Stimulated activated naive CD8-positive, alpha-beta T cell treated with anti-CD3 and anti-CD28 coated beads, Interleukin-15, Interleukin-2, amounts not matched to agents 100 ng/mL and 50 ng/mL, for 24 hours (primary cell): Measurements from ENCODE around the gene RESP18.
"Not testable (repeated sequence)": the region's sequence is repeated elsewhere in the genome, so short reads cannot be mapped to it uniquely, and the experiment has no call there.

Source experiments
- H3K27ac Mint-ChIP-seq: one replicate; pipeline ENCODE4 v1.8.0; 2021; ENCODE audit warnings: mild to moderate bottlenecking, mixed read lengths
- H3K27me3 Mint-ChIP-seq: one replicate; pipeline ENCODE4 v1.8.0; 2021; ENCODE audit warnings: mixed read lengths
- H3K36me3 Mint-ChIP-seq: one replicate; pipeline ENCODE4 v1.8.0; 2021; ENCODE audit warnings: low read depth, mixed read lengths
- H3K4me1 Mint-ChIP-seq: one replicate; pipeline ENCODE4 v1.8.0; 2021; ENCODE audit warnings: low read depth, mixed read lengths
- H3K4me3 Mint-ChIP-seq: one replicate; pipeline ENCODE4 v1.8.0; 2021; ENCODE audit warnings: mild to moderate bottlenecking, mixed read lengths
- H3K9me3 Mint-ChIP-seq: one replicate; pipeline ENCODE4 v1.8.0; 2021; ENCODE audit warnings: mixed read lengths

Gene RESP18

GRCh38 chr2:219350215-219350614 is 17.7 kb upstream of the RESP18 start:
- no peaks in the 10 kb centered on the region for H3K4me1 Mint-ChIP-seq
- H3K4me3 Mint-ChIP-seq: no peak overlapping the region
- H3K27ac Mint-ChIP-seq: no peak overlapping the region
- no peaks in the 10 kb centered on the region for H3K9me3 Mint-ChIP-seq
- H3K27me3 Mint-ChIP-seq: peaks cover 42% of the 10 kb centered on the region
- no peaks in the 10 kb centered on the region for H3K36me3 Mint-ChIP-seq

- no peaks in the 10 kb centered on the region for H3K36me3 Mint-ChIP-seq
Measured at GRCh38 chr2:219344751-219345430, 12.3 kb upstream of the RESP18 start.

GRCh38 chr2:219335373-219335786 is 2.8 kb upstream of the RESP18 start:
- Mint-ChIP-seq H3K27ac (no peak overlapping the region), H3K4me1 (no peaks in the 10 kb centered on the region), H3K9me3 (no peaks in the 10 kb centered on the region), H3K36me3 (peaks cover 4% of the 10 kb centered on the region), H3K27me3 (peaks cover 79% of the 10 kb centered on the region), H3K4me3 (no peak overlapping the region)

More at GRCh38 chr2:219344751-219345430, 12.3 kb upstream of the RESP18 start:
- Mint-ChIP-seq H3K27ac (no peak overlapping the region), H3K4me1 (no peaks in the 10 kb centered on the region), H3K4me3 (no peak overlapping the region), H3K27me3 (peaks cover 34% of the 10 kb centered on the region), H3K9me3 (no peaks in the 10 kb centered on the region)

- Mint-ChIP-seq H3K36me3 (peaks cover 4% of the 10 kb centered on the region), H3K27me3 (peaks cover 80% of the 10 kb centered on the region), H3K9me3 (no peaks in the 10 kb centered on the region), H3K4me1 (no peaks in the 10 kb centered on the region), H3K27ac (no peak overlapping the region), H3K4me3 (no peak overlapping the region)
Measured at GRCh38 chr2:219334076-219334475, 1.5 kb upstream of the RESP18 start.

- H3K4me3 Mint-ChIP-seq: no peak overlapping the region
- H3K27me3 Mint-ChIP-seq: peaks cover 68% of the 10 kb centered on the region
- H3K9me3 Mint-ChIP-seq: no peaks in the 10 kb centered on the region
- H3K36me3 Mint-ChIP-seq: peaks cover 4% of the 10 kb centered on the region
- H3K4me1 Mint-ChIP-seq: no peaks in the 10 kb centered on the region
- no peak overlapping the region for H3K27ac Mint-ChIP-seq
Measured at GRCh38 chr2:219331560-219332213, 857 bp downstream of the RESP18 start.

- Mint-ChIP-seq H3K9me3 (no peaks in the 10 kb centered on the region), H3K27ac (no peak overlapping the region), H3K27me3 (peaks cover 40% of the 10 kb centered on the region), H3K4me3 (no peak overlapping the region), H3K4me1 (no peaks in the 10 kb centered on the region), H3K36me3 (peaks cover 4% of the 10 kb centered on the region)
Measured at GRCh38 chr2:219327719-219328118, 4.8 kb downstream of the RESP18 start.

- Mint-ChIP-seq H3K4me3 (no peak overlapping the region), H3K27ac (no peak overlapping the region), H3K4me1 (peaks cover 3% of the 10 kb centered on the region), H3K36me3 (no peaks in the 10 kb centered on the region), H3K27me3 (peaks cover 25% of the 10 kb centered on the region), H3K9me3 (no peaks in the 10 kb centered on the region)
Measured at GRCh38 chr2:219325657-219326315, 6.8 kb downstream of the RESP18 start.

- H3K4me1 Mint-ChIP-seq: peaks cover 4% of the 10 kb centered on the region
- no peaks in the 10 kb centered on the region for H3K36me3 Mint-ChIP-seq
- H3K27ac Mint-ChIP-seq: no peak overlapping the region
- H3K27me3 Mint-ChIP-seq: peaks cover 21% of the 10 kb centered on the region
- H3K4me3 Mint-ChIP-seq: no peak overlapping the region
- H3K9me3 Mint-ChIP-seq: no peaks in the 10 kb centered on the region
Measured at GRCh38 chr2:219325136-219325535, 7.4 kb downstream of the RESP18 start.

GRCh38 chr2:219323434-219323833 is 9.1 kb downstream of the RESP18 start:
- peaks cover 4% of the 10 kb centered on the region for H3K4me1 Mint-ChIP-seq
- peaks cover 11% of the 10 kb centered on the region for H3K27me3 Mint-ChIP-seq
- H3K27ac Mint-ChIP-seq: no peak overlapping the region
- H3K4me3 Mint-ChIP-seq: no peak overlapping the region
- no peaks in the 10 kb centered on the region for H3K36me3 Mint-ChIP-seq
- no peaks in the 10 kb centered on the region for H3K9me3 Mint-ChIP-seq

- Mint-ChIP-seq H3K36me3 (no peaks in the 10 kb centered on the region), H3K27ac (no peak overlapping the region), H3K4me1 (no peaks in the 10 kb centered on the region), H3K9me3 (no peaks in the 10 kb centered on the region), H3K4me3 (no peak overlapping the region), H3K27me3 (peaks cover 15% of the 10 kb centered on the region)
Measured at GRCh38 chr2:219314804-219315468, 17.6 kb downstream of the RESP18 start.

- H3K4me3 Mint-ChIP-seq, H3K9me3 Mint-ChIP-seq, H3K36me3 Mint-ChIP-seq, H3K4me1 Mint-ChIP-seq, H3K27ac Mint-ChIP-seq: not testable (repeated sequence)
- H3K27me3 Mint-ChIP-seq: peaks cover 30% of the 10 kb centered on the region
Measured at GRCh38 chr2:219312683-219313263, 19.8 kb downstream of the RESP18 start.

GRCh38 chr2:219309278-219309677 is 23.3 kb downstream of the RESP18 start, which contains the start of gene PTPRN:
Gene PTPRN (minus strand): TSS chr2:219309401. CDS start chr2:219309332, 69 bp downstream.
- H3K27ac Mint-ChIP-seq: no peak within 1 kb of the TSS
- H3K4me1 Mint-ChIP-seq: no peaks in the 10 kb centered on the region
- peaks cover 53% of the 10 kb centered on the region for H3K27me3 Mint-ChIP-seq
- H3K36me3 Mint-ChIP-seq: no peaks in the 10 kb centered on the region
- no peaks in the 10 kb centered on the region for H3K9me3 Mint-ChIP-seq
- H3K4me3 Mint-ChIP-seq: peak within 1 kb of the TSS; percentile 6

GRCh38 chr2:219308142-219309101 is 24.1 kb downstream of the RESP18 start:
- Mint-ChIP-seq H3K27me3 (peaks cover 56% of the 10 kb centered on the region), H3K4me1 (no peaks in the 10 kb centered on the region), H3K4me3 (peak overlapping the region; percentile 6), H3K36me3 (no peaks in the 10 kb centered on the region), H3K9me3 (no peaks in the 10 kb centered on the region), H3K27ac (no peak overlapping the region)

- Mint-ChIP-seq H3K27me3 (peaks cover 70% of the 10 kb centered on the region), H3K36me3 (no peaks in the 10 kb centered on the region), H3K9me3 (no peaks in the 10 kb centered on the region)
Measured at GRCh38 chr2:219306047-219306446, 26.5 kb downstream of the RESP18 start.

More at GRCh38 chr2:219306047-219306446, 26.5 kb downstream of the RESP18 start:
- H3K4me3 Mint-ChIP-seq: no peak overlapping the region
- no peaks in the 10 kb centered on the region for H3K4me1 Mint-ChIP-seq
- no peak overlapping the region for H3K27ac Mint-ChIP-seq
